ENCODE results near the gene GABRB1.

GABRB1 gene

DNA sequence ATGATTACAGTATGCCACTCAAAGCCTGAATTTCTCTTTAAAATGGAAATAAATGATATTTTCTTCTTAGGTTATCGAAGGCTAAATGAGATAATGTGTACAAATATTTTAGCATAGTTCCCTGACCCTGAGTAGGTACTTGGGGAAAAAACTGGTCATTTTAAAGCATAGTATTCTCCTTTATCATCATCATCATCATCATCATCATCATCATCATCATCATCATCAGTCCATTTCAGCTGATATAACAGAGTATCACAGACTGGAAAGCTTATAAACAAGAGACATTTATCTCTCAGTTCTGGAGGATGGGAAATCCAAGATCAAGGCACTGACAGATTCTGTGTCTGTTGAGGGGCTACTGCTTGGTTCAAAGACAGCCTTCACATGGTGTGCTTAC is 13.9 kb downstream of the GABRB1 start:
- TF ChIP-seq, protein P1, sequence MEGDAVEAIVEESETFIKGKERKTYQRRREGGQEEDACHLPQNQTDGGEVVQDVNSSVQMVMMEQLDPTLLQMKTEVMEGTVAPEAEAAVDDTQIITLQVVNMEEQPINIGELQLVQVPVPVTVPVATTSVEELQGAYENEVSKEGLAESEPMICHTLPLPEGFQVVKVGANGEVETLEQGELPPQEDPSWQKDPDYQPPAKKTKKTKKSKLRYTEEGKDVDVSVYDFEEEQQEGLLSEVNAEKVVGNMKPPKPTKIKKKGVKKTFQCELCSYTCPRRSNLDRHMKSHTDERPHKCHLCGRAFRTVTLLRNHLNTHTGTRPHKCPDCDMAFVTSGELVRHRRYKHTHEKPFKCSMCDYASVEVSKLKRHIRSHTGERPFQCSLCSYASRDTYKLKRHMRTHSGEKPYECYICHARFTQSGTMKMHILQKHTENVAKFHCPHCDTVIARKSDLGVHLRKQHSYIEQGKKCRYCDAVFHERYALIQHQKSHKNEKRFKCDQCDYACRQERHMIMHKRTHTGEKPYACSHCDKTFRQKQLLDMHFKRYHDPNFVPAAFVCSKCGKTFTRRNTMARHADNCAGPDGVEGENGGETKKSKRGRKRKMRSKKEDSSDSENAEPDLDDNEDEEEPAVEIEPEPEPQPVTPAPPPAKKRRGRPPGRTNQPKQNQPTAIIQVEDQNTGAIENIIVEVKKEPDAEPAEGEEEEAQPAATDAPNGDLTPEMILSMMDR (IDR thresholded peaks at IDR 0.05), result no peak

DNA sequence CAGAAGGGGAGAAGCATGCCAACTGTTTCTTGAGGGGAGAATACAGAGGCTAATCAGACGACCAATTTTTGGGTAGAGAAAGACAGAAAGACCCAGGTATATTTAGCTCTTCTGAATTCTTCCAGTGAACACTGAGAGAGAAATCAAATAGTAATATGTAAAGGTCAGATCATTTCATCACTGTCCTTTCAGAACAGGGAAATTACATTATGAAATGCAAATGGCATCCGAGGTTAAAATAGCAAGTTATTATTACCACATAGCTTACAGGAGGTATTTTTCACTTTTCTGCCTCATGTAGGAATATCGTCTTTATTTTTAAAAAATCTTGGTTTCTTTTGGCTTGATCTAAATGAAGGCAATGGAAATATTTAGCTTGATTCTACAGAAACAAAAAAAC is 18.0 kb downstream of the GABRB1 start:
- TF ChIP-seq, protein P1 (IDR thresholded peaks at IDR 0.05), result no peak
- H3K27ac ChIP-seq, result no peak overlapping the region

More for the DNA sequence above, 13.9 kb downstream of the GABRB1 start:
- Histone ChIP-seq H3K27ac (no peak overlapping the region), H3K4me3 (no peak overlapping the region)
- no peak for DNase-seq (ENCODE audit: low spot score)

DNA sequence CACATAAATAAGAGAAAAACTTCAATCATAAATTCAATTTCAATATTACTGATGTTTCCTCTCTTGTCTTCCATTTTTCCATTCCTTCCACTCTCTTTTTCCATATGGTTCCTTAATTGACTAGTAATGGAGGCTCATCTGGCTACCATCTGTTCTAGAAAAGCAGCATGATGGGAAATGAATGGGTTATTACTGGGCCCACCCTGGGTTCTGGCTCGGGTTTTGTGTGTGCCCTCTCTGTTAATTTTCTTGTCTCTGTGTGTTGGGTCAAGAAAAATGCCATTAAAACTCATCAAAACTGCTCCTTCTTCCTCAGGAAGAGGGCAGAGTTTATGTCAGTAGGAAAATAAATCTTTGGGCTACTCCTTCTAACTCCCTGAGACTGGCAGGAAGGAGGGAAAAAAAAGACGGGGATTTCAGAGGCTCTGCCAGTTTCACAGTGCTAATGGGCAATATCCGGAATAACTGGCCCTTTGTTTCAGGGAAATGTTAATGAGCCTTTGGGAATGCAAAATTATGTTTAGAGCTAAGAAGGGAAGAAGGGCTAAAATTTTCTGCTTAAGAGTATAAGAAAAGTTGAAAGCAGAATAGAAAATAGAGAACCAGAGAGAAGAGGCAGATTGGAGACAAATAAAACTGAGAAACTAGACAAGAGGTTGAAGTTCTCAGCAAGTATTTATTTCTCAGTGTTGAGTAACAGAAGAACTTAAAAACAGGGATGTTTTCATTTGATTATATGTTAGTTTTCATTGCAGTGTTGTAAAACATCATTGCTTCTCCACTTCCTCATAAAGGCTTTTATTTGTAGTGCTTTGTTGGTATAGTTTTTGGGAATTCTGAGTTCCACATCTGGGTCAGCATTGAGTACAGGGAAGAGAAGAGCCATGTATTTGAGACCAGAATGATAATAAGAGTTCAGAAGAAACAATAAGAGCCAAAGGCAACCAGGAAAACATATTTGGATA is 19.7 kb downstream of the GABRB1 start:
- no peak overlapping the region for H3K4me3 ChIP-seq
- no peak for DNase-seq (ENCODE audit: low spot score)
- TF ChIP-seq, protein P1 (IDR thresholded peaks at IDR 0.05), result no peak
- no peak overlapping the region for H3K27ac ChIP-seq

More for the DNA sequence above, 18.0 kb downstream of the GABRB1 start:
- DNase-seq (ENCODE audit: low spot score), result no peak
- no peak overlapping the region for H3K4me3 ChIP-seq

DNA sequence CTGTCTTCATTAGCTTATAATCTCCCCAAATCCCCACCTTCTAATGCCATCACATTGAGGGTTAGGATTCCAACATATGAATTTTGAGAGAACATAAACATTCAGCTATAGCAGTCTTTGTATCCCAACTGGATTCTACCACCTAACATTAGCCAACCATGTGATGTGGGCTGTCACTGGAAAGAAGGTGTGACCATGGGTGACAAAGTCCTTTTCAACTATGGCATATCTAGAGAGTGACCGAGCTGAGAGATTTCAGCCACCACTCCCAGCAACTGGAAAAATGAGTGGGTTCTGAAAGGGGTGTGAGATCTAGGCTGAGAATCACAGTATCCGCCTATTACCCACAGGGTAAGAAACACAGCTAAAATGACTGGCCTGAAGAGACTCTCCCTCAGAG is 22.1 kb downstream of the GABRB1 start:
- no peak overlapping the region for H3K4me3 ChIP-seq
- TF ChIP-seq, protein P1 (IDR thresholded peaks at IDR 0.05), result no peak
- H3K27ac ChIP-seq, result no peak overlapping the region
- DNase-seq (ENCODE audit: low spot score), result no peak

DNA sequence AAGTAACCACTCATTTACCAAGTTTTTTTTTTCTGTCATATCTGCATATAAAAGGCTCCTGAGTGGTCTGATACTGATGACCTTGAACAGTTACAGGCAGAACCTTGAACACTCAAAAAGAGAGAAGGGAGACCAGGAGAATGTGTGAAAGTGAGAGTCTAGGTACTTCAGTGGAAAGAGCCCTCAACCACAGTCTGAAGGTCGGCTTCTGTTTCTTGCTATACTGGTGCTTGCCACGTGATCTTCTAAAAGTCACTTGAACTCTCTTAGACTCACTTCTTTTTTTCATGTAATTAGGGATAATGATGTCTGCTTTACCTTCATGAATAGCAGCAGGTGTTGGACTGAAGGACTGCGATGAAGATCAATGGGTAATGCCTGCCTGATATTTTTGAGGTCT is 22.8 kb downstream of the GABRB1 start:
- Histone ChIP-seq H3K4me3 (no peak overlapping the region), H3K27ac (no peak overlapping the region)
- TF ChIP-seq, protein P1 (IDR thresholded peaks at IDR 0.05), result no peak
- DNase-seq (ENCODE audit: low spot score), result no peak

DNA sequence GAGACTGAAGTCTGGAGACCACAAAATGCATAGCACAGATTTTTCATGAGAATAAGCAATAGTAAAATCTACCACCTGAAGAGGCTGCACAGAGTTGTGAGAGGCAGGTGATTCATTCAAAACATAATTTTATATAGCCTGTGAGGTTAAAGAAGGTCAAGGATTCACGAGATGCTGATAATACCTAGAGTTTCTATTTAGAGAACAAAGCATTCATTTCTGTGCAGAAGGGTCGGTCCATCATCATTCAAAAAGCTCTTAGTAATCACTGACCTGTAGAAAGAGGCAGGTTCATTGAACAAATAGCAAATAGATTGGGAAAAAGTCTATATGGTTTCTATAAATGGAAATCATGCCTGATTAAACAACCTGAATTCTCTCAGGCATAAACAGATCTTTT is 26.6 kb downstream of the GABRB1 start:
- Histone ChIP-seq H3K4me3 (no peak overlapping the region), H3K27ac (no peak overlapping the region)
- TF ChIP-seq, protein P1 (IDR thresholded peaks at IDR 0.05), result no peak
- DNase-seq (ENCODE audit: low spot score), result no peak

DNA sequence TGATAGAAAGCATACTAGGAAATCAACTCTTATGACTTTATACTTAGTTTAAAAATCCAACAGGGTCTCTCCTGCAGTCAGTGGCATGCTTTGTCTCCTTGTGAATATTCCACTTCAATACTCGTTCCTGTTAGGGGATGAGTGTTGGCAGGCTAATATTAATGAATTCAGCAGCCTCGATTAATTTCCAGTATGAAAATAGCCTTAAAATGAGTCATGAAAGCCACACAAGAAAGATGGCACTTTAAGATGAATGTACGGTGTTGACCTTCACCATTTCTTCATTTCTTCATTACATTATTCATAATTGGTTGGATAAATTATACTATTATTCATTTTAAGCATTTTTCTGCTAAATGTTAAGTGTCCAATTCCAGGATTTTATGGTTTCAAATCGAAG is 29.2 kb downstream of the GABRB1 start:
- no peak for DNase-seq (ENCODE audit: low spot score)
- no peak overlapping the region for H3K27ac ChIP-seq
- no peak overlapping the region for H3K4me3 ChIP-seq
- TF ChIP-seq, protein P1 (IDR thresholded peaks at IDR 0.05), result no peak

All from coronary artery (tissue), 2 donors.